Measurements from ENCODE around the gene NEUROD6. TPM values are rescaled to one million over a fixed set of nuclear protein-coding genes. Genes with fewer than 3 reads are reported as not detected.

The NEUROD6 gene

GRCh38 chr7:31308652-31309051 lies 31.9 kb downstream of the NEUROD6 start:
- H3K9ac ChIP-seq (ENCODE audit: low read depth, low read length) = no peak overlapping the region
- no peaks in the 10 kb centered on the region for H3K27me3 ChIP-seq (ENCODE audit: control insufficient read depth, insufficient read depth, low read length)
- H3K4me1 ChIP-seq (ENCODE audit: control insufficient read depth, insufficient read depth, low read length) = no peaks in the 10 kb centered on the region
- no peak overlapping the region for H3K4me3 ChIP-seq (ENCODE audit: low read length)
- no peak overlapping the region for H3K4me2 ChIP-seq (ENCODE audit: low read length)
- H3K36me3 ChIP-seq (ENCODE audit: insufficient read depth, low read length) = no peaks in the 10 kb centered on the region
- no peaks in the 10 kb centered on the region for H3K9me3 ChIP-seq (replicated peaks; ENCODE audit: low read length)

- no peaks in the 10 kb centered on the region for H3K4me1 ChIP-seq (ENCODE audit: control insufficient read depth, insufficient read depth, low read length)
- H3K36me3 ChIP-seq (ENCODE audit: insufficient read depth, low read length) = no peaks in the 10 kb centered on the region
- H3K4me2 ChIP-seq (ENCODE audit: low read length) = no peak overlapping the region
- no peaks in the 10 kb centered on the region for H3K9me3 ChIP-seq (replicated peaks; ENCODE audit: low read length)
- H3K27me3 ChIP-seq (ENCODE audit: control insufficient read depth, insufficient read depth, low read length) = no peaks in the 10 kb centered on the region
- H3K9ac ChIP-seq (ENCODE audit: low read depth, low read length) = no peak overlapping the region
- H3K4me3 ChIP-seq (ENCODE audit: low read length) = no peak overlapping the region
Observed at GRCh38 chr7:31307972-31308371, 32.6 kb downstream of the NEUROD6 start.

- no peaks in the 10 kb centered on the region for H3K27me3 ChIP-seq (ENCODE audit: control insufficient read depth, insufficient read depth, low read length)
- no peaks in the 10 kb centered on the region for H3K9me3 ChIP-seq (replicated peaks; ENCODE audit: low read length)
- H3K4me3 ChIP-seq (ENCODE audit: low read length) = no peak overlapping the region
- no peak overlapping the region for H3K9ac ChIP-seq (ENCODE audit: low read depth, low read length)
- no peaks in the 10 kb centered on the region for H3K36me3 ChIP-seq (ENCODE audit: insufficient read depth, low read length)
- H3K4me2 ChIP-seq (ENCODE audit: low read length) = no peak overlapping the region
- H3K4me1 ChIP-seq (ENCODE audit: control insufficient read depth, insufficient read depth, low read length) = no peaks in the 10 kb centered on the region
Observed at GRCh38 chr7:31305260-31305659, 35.3 kb downstream of the NEUROD6 start.

GRCh38 chr7:31304446-31304845 lies 36.1 kb downstream of the NEUROD6 start:
- Histone ChIP-seq H3K9ac (ENCODE audit: low read depth, low read length) (no peak overlapping the region), H3K27me3 (ENCODE audit: control insufficient read depth, insufficient read depth, low read length) (no peaks in the 10 kb centered on the region), H3K9me3 (replicated peaks; ENCODE audit: low read length) (no peaks in the 10 kb centered on the region), H3K4me3 (ENCODE audit: low read length) (no peak overlapping the region), H3K4me2 (ENCODE audit: low read length) (no peak overlapping the region), H3K36me3 (ENCODE audit: insufficient read depth, low read length) (no peaks in the 10 kb centered on the region), H3K4me1 (ENCODE audit: control insufficient read depth, insufficient read depth, low read length) (no peaks in the 10 kb centered on the region)

GRCh38 chr7:31302356-31302755 lies 38.2 kb downstream of the NEUROD6 start:
- Histone ChIP-seq H3K9me3 (replicated peaks; ENCODE audit: low read length) (no peaks in the 10 kb centered on the region), H3K4me1 (ENCODE audit: control insufficient read depth, insufficient read depth, low read length) (no peaks in the 10 kb centered on the region), H3K9ac (ENCODE audit: low read depth, low read length) (no peak overlapping the region), H3K36me3 (ENCODE audit: insufficient read depth, low read length) (no peaks in the 10 kb centered on the region), H3K4me2 (ENCODE audit: low read length) (no peak overlapping the region), H3K4me3 (ENCODE audit: low read length) (no peak overlapping the region), H3K27me3 (ENCODE audit: control insufficient read depth, insufficient read depth, low read length) (no peaks in the 10 kb centered on the region)

- no peak overlapping the region for H3K9ac ChIP-seq (ENCODE audit: low read depth, low read length)
- no peaks in the 10 kb centered on the region for H3K9me3 ChIP-seq (replicated peaks; ENCODE audit: low read length)
- H3K4me1 ChIP-seq (ENCODE audit: control insufficient read depth, insufficient read depth, low read length) = no peaks in the 10 kb centered on the region
Observed at GRCh38 chr7:31299336-31299735, 41.2 kb downstream of the NEUROD6 start.

GRCh38 chr7:31290601-31291000 lies 49.9 kb downstream of the NEUROD6 start:
- Histone ChIP-seq H3K27me3 (ENCODE audit: control insufficient read depth, insufficient read depth, low read length) (no peaks in the 10 kb centered on the region), H3K9me3 (replicated peaks; ENCODE audit: low read length) (no peaks in the 10 kb centered on the region), H3K9ac (ENCODE audit: low read depth, low read length) (no peak overlapping the region)

More at GRCh38 chr7:31299336-31299735, 41.2 kb downstream of the NEUROD6 start:
- Histone ChIP-seq H3K4me2 (ENCODE audit: low read length) (no peak overlapping the region), H3K36me3 (ENCODE audit: insufficient read depth, low read length) (no peaks in the 10 kb centered on the region), H3K4me3 (ENCODE audit: low read length) (no peak overlapping the region), H3K27me3 (ENCODE audit: control insufficient read depth, insufficient read depth, low read length) (no peaks in the 10 kb centered on the region)

More at GRCh38 chr7:31290601-31291000, 49.9 kb downstream of the NEUROD6 start:
- Histone ChIP-seq H3K4me1 (ENCODE audit: control insufficient read depth, insufficient read depth, low read length) (no peaks in the 10 kb centered on the region), H3K4me2 (ENCODE audit: low read length) (no peak overlapping the region), H3K4me3 (ENCODE audit: low read length) (no peak overlapping the region), H3K36me3 (ENCODE audit: insufficient read depth, low read length) (no peaks in the 10 kb centered on the region)

Small RNAs within 50 kb of the gene (small RNA-seq; reads per million reads assigned to genes)
- not detected for gene AC006380.1
